ENCODE data around the gene KLHL22.
"Not testable (repeated sequence)": the region's sequence is repeated elsewhere in the genome, so short reads cannot be mapped to it uniquely, and the experiment has no call there.

DNA sequence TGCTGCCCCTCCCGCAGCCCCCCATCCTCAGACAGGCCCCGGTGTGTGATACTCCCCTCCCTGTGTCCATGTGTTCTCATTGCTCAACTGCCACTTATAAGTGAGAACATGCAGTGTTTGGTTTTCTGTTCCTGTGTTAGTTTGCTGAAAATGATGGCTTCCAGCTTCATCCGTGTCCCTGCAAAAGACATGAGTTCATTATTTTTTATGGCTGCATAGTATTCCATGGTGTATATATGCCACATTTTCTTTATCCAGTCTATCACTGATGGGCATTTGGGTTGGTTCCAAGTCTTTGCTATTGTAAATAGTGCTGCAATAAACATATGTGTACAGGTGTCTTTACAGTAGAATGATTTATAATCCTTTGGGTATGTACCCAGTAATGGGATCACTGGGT is 80.4 kb downstream of the KLHL22 start:
- TF ChIP-seq, protein P1, sequence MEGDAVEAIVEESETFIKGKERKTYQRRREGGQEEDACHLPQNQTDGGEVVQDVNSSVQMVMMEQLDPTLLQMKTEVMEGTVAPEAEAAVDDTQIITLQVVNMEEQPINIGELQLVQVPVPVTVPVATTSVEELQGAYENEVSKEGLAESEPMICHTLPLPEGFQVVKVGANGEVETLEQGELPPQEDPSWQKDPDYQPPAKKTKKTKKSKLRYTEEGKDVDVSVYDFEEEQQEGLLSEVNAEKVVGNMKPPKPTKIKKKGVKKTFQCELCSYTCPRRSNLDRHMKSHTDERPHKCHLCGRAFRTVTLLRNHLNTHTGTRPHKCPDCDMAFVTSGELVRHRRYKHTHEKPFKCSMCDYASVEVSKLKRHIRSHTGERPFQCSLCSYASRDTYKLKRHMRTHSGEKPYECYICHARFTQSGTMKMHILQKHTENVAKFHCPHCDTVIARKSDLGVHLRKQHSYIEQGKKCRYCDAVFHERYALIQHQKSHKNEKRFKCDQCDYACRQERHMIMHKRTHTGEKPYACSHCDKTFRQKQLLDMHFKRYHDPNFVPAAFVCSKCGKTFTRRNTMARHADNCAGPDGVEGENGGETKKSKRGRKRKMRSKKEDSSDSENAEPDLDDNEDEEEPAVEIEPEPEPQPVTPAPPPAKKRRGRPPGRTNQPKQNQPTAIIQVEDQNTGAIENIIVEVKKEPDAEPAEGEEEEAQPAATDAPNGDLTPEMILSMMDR (IDR thresholded peaks at IDR 0.05; ENCODE audit: low read depth, low read length, missing input control): not testable (repeated sequence)
- TF ChIP-seq YY1, JUND, NR2F2, RXRA, HNF4G (IDR thresholded peaks at IDR 0.05): not testable (repeated sequence)
- TF ChIP-seq, protein P2, sequence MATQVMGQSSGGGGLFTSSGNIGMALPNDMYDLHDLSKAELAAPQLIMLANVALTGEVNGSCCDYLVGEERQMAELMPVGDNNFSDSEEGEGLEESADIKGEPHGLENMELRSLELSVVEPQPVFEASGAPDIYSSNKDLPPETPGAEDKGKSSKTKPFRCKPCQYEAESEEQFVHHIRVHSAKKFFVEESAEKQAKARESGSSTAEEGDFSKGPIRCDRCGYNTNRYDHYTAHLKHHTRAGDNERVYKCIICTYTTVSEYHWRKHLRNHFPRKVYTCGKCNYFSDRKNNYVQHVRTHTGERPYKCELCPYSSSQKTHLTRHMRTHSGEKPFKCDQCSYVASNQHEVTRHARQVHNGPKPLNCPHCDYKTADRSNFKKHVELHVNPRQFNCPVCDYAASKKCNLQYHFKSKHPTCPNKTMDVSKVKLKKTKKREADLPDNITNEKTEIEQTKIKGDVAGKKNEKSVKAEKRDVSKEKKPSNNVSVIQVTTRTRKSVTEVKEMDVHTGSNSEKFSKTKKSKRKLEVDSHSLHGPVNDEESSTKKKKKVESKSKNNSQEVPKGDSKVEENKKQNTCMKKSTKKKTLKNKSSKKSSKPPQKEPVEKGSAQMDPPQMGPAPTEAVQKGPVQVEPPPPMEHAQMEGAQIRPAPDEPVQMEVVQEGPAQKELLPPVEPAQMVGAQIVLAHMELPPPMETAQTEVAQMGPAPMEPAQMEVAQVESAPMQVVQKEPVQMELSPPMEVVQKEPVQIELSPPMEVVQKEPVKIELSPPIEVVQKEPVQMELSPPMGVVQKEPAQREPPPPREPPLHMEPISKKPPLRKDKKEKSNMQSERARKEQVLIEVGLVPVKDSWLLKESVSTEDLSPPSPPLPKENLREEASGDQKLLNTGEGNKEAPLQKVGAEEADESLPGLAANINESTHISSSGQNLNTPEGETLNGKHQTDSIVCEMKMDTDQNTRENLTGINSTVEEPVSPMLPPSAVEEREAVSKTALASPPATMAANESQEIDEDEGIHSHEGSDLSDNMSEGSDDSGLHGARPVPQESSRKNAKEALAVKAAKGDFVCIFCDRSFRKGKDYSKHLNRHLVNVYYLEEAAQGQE (IDR thresholded peaks at IDR 0.05): not testable (repeated sequence)
- TF ChIP-seq, protein P3, sequence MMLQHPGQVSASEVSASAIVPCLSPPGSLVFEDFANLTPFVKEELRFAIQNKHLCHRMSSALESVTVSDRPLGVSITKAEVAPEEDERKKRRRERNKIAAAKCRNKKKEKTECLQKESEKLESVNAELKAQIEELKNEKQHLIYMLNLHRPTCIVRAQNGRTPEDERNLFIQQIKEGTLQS (IDR thresholded peaks at IDR 0.05): not testable (repeated sequence)

Measured in liver (tissue), 3 donors.